Gastroesophageal sphincter (tissue), 3 donors: Measurements from ENCODE around the gene XXYLT1.

Experiments
- CTCF ChIP-seq, 4 experiments: fragments of 200-600 bp in 2 of 4; fragments of 450-650 bp in 2 of 4; sonication (generic) in 1 of 4; IDR thresholded peaks; one replicate each; pipeline ENCODE4 v1.5.1; 2017 to 2019; ENCODE audit warnings: antibody characterized with exemption in 4 of 4, mild to moderate bottlenecking in 2 of 4, moderate library complexity in 2 of 4
- EP300 ChIP-seq: sonication (generic); formaldehyde crosslinking; IDR thresholded peaks from one replicate; pipeline ENCODE4 v1.6.1; 2017; ENCODE audit warnings: antibody characterized with exemption, mild to moderate bottlenecking
- POLR2A ChIP-seq, 2 donors: fragments of 450-650 bp; IDR thresholded peaks; one replicate each; pipeline ENCODE4 v1.6.1; 2017; ENCODE audit warnings: antibody characterized with exemption in 2 of 2, mild to moderate bottlenecking in 2 of 2, moderate library complexity in 1 of 2
- POLR2AphosphoS5 ChIP-seq: sonication (generic); formaldehyde crosslinking; IDR thresholded peaks from one replicate; pipeline ENCODE4 v1.6.1; 2017; ENCODE audit warnings: antibody characterized with exemption

- TF ChIP-seq CTCF (IDR thresholded peaks at IDR 0.05) (no peak), EP300 (no peak), POLR2A (IDR thresholded peaks at IDR 0.05) (no peak), POLR2AphosphoS5 (no peak)
Observed at GRCh38 chr3:195254454-195255175, 16.3 kb downstream of the XXYLT1 start.
